Adrenal gland (tissue), 12 donors: ENCODE data around the gene CEACAM1. TPM values are rescaled to one million over a fixed set of nuclear protein-coding genes. Genes with fewer than 3 reads are reported as not detected.

Experiments
- DNase-seq, 7 donors: peaks; one replicate each; pipeline ENCODE4 v3.0.0-alpha.2; 2019 to 2020
- H3K27ac ChIP-seq, 5 donors: fragments of 200-600 bp; sonication (generic) in 4 of 5; 1 replicate in 3 of 5; 2 replicates in 2 of 5; pipeline versions ENCODE4 v1.5.1 to v1.8.0; 2016 to 2020; ENCODE audit warnings: mild to moderate bottlenecking in 1 of 5
- H3K27me3 ChIP-seq: fragments of 200-600 bp; 2 replicates; pipeline ENCODE4 v1.8.0; 2021
- H3K36me3 ChIP-seq, 2 donors: fragments of 200-600 bp; replicated peaks in 1 of 2; 1 replicate in 1 of 2; 2 replicates in 1 of 2; pipeline versions ENCODE4 v1.5.1 to v1.8.0; 2018 to 2022
- H3K4me1 ChIP-seq, 2 donors: fragments of 200-600 bp; replicated peaks in 1 of 2; 1 replicate in 1 of 2; 2 replicates in 1 of 2; pipeline versions ENCODE4 v1.5.1 to v1.8.0; 2018 to 2021
- H3K4me3 ChIP-seq, 4 donors: fragments of 200-600 bp; sonication (generic) in 3 of 4; one replicate each; pipeline ENCODE4 v1.5.1; 2016 to 2018
- H3K9me3 ChIP-seq, 3 donors: fragments of 200-600 bp; sonication (generic) in 1 of 3; replicated peaks in 1 of 3; 1 replicate in 2 of 3; 2 replicates in 1 of 3; pipeline versions ENCODE4 v1.5.1 to v1.8.0; 2016 to 2021
- POLR2A ChIP-seq, 2 donors: fragments of 450-650 bp; IDR thresholded peaks; one replicate each; pipeline ENCODE4 v1.6.1; 2017; ENCODE audit warnings: antibody characterized with exemption in 2 of 2, mild to moderate bottlenecking in 2 of 2, moderate library complexity in 1 of 2
- WGBS, 4 donors: extraction: QIAGEN DNeasy Blood & Tissue Kit in 2 of 4; methylation state at CpG; one replicate each; pipeline versions ENCODE4 v1.1.5 to v1.1.7; 2013 to 2017; 5-methylcytosine and 5-hydroxymethylcytosine counted together
- intact Hi-C, 2 donors: fragments of 100-400 bp; cut with DNase I; formaldehyde crosslinking; loops; one replicate each; pipeline versions ENCODE4 v1.14.1 to v1.15.0; 2022 to 2023
- polyA plus RNA-seq, 3 donors: library from polyadenylated mRNA; stranded (reverse); fragments of 200-250 nt in 2 of 3; fragments of 350-450 nt in 1 of 3; fragmentation: Illumina TruSeq in 1 of 3; extraction: RNeasy Lipid Tissue Mini Kit (QIAGEN cat#74804) in 1 of 3; gene quantifications; one replicate each; pipeline ENCODE4 v1.2.3, GENCODE V29; 2013 to 2014
- total RNA-seq, 9 donors: library from RNA; depleted of rRNA in 4 of 9; stranded (reverse); fragments of >200 nt in 4 of 9; fragments of 120-200 nt in 1 of 9; fragmentation: NEBNext Ultra II Directional in 1 of 9; extraction: Animal tissue kit (Norgen Biotek cat#: 25700) in 1 of 9; gene quantifications; one replicate each; pipeline versions ENCODE4 v1.1.0 to v1.2.4, GENCODE V29; 2013 to 2023
- TF ChIP-seq, protein P1 (sequence below), 6 experiments: fragments of 450-650 bp in 4 of 6; fragments of 200-600 bp in 2 of 6; sonication (generic) in 1 of 6; IDR thresholded peaks; 1 replicate in 5 of 6; 2 replicates in 1 of 6; pipeline versions ENCODE4 v1.5.1 to v1.8.0; 2016 to 2021; ENCODE audit warnings: antibody characterized with exemption in 6 of 6, mild to moderate bottlenecking in 2 of 6, moderate library complexity in 1 of 6
- donor health status: healthy with polysubstance abuse.
- donor health status: Bipolar disorder and iron deficiency.
- donor health status: DM: yes; HTN: yes; CAD: no.
- donor health status: DM: no; HTN: no; CAD: no.
- donor health status: DM: no; HTN: no; CAD: no.
- donor health status: DM: yes; HTN: yes; CAD: no.

Gene CEACAM1
- total and polyA plus RNA-seq, 12 donors = 12.1 to 59.5 (median 24.6) TPM

DNA sequence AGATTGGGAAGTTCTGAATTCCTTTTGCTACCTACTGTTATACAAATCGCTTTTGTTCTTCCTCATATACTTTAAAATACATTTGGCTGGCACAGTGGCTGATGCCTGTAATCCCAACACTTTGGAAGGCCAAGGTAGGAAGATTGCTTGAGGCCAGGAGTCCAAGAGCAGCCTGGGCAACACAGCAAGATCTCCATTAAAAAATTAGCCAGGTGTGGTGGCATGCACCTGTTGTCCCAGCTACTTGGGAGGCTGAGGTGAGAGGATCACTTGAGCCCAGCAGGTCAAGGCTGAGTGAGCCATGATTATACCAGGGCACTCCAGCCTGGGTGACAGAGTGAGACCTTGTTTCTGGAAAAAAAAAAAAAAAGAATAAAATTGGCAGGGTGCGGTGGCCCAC, 51.2 kb downstream of the CEACAM1 start:
- Histone ChIP-seq H3K4me1 (peaks cover 0 to 19% of the 10 kb centered on the region in 2 donors), H3K27me3 (no peaks in the 10 kb centered on the region), H3K9me3 (no peaks in the 10 kb centered on the region), H3K27ac (no peak overlapping the region), H3K36me3 (no peaks in the 10 kb centered on the region), H3K4me3 (no peak overlapping the region)
- intact Hi-C loops = no loop called here
- TF ChIP-seq, protein P1, sequence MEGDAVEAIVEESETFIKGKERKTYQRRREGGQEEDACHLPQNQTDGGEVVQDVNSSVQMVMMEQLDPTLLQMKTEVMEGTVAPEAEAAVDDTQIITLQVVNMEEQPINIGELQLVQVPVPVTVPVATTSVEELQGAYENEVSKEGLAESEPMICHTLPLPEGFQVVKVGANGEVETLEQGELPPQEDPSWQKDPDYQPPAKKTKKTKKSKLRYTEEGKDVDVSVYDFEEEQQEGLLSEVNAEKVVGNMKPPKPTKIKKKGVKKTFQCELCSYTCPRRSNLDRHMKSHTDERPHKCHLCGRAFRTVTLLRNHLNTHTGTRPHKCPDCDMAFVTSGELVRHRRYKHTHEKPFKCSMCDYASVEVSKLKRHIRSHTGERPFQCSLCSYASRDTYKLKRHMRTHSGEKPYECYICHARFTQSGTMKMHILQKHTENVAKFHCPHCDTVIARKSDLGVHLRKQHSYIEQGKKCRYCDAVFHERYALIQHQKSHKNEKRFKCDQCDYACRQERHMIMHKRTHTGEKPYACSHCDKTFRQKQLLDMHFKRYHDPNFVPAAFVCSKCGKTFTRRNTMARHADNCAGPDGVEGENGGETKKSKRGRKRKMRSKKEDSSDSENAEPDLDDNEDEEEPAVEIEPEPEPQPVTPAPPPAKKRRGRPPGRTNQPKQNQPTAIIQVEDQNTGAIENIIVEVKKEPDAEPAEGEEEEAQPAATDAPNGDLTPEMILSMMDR (IDR thresholded peaks at IDR 0.05) = no peak
- TF ChIP-seq POLR2A (IDR thresholded peaks at IDR 0.05) = no peak
- WGBS, 4 donors = 93 to 100% (median 95%) methylated on average over 2 of the region's 2 CpGs
- no peak for DNase-seq

DNA sequence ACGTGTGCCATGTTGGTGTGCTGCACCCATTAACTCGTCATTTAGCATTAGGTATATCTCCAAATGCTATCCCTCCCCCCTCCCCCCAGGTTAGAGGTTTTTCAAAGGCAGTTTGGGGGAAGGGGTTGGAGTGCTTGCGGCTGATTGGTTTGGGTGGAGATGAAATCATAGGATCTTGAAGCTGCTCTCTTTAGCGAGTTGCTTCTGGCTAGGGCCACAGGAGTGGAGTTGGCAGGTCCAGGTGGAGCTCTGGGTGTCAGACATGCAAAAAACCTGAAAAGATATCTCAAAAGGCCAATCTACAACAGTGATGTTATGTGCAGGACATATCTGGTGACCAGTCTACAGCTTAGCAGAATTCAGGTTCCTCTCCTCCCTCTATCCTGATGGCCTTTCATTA, 52.9 kb downstream of the CEACAM1 start:
- peaks cover 0 to 7% of the 10 kb centered on the region in 2 donors for H3K4me1 ChIP-seq
- 77 to 87% (median 82%) methylated on average over 4 of the region's 4 CpGs for WGBS, 4 donors
- no peaks in the 10 kb centered on the region for H3K9me3 ChIP-seq
- intact Hi-C loops = no loop called here
- H3K27me3 ChIP-seq = no peaks in the 10 kb centered on the region
- H3K36me3 ChIP-seq = no peaks in the 10 kb centered on the region
- TF ChIP-seq, protein P1 (IDR thresholded peaks at IDR 0.05) = no peak
- no peak for TF ChIP-seq POLR2A (IDR thresholded peaks at IDR 0.05)
- H3K27ac ChIP-seq = no peak overlapping the region
- no peak for DNase-seq
- H3K4me3 ChIP-seq = no peak overlapping the region

GRCh38 chr19:42474743-42475142, 53.5 kb downstream of the CEACAM1 start:
- WGBS, 4 donors = 69 to 85% (median 76%) methylated on average over 4 of the region's 4 CpGs
- TF ChIP-seq, protein P1 (IDR thresholded peaks at IDR 0.05) = no peak
- H3K36me3 ChIP-seq = no peaks in the 10 kb centered on the region
- H3K27me3 ChIP-seq = no peaks in the 10 kb centered on the region
- H3K9me3 ChIP-seq = no peaks in the 10 kb centered on the region
- no peak overlapping the region for H3K27ac ChIP-seq
- no peak for DNase-seq
- intact Hi-C loops = no loop called here
- peaks cover 0 to 7% of the 10 kb centered on the region in 2 donors for H3K4me1 ChIP-seq
- H3K4me3 ChIP-seq = no peak overlapping the region

- TF ChIP-seq, protein P1 (IDR thresholded peaks at IDR 0.05) = no peak
- TF ChIP-seq POLR2A (IDR thresholded peaks at IDR 0.05) = no peak
- intact Hi-C loops = no loop called here
- Histone ChIP-seq H3K27me3 (no peaks in the 10 kb centered on the region), H3K4me3 (no peak overlapping the region), H3K27ac (no peak overlapping the region), H3K4me1 (peaks cover 0 to 17% of the 10 kb centered on the region in 2 donors), H3K36me3 (no peaks in the 10 kb centered on the region), H3K9me3 (no peaks in the 10 kb centered on the region)
- no peak for DNase-seq
- WGBS, 4 donors = 69 to 82% (median 76%) methylated on average over 6 of the region's 6 CpGs
These were observed 54.6 kb downstream of the CEACAM1 start for GRCh38 chr19:42473686-42474085.
